Stimulated activated CD8-positive, alpha-beta memory T cell treated with anti-CD3 and anti-CD28 coated beads, Interleukin-4, amount 100 ng/mL, for 48 hours (primary cell): ENCODE data around the gene FGF14.

ENCODE experiments used
- DNase-seq: peaks from one replicate; pipeline ENCODE4 v3.0.0-alpha.2; 2020

Gene FGF14

GRCh38 chr13:102361113-102361512 is 40.7 kb downstream of the FGF14 start:
- no peak for DNase-seq

GRCh38 chr13:102359264-102359663 is 42.6 kb downstream of the FGF14 start:
- no peak for DNase-seq

- no peak for DNase-seq
Measured at GRCh38 chr13:102355251-102355650, 46.6 kb downstream of the FGF14 start.

- no peak for DNase-seq
Measured at GRCh38 chr13:102354011-102354410, 47.8 kb downstream of the FGF14 start.

GRCh38 chr13:102351521-102351920 is 50.3 kb downstream of the FGF14 start:
- no peak for DNase-seq

GRCh38 chr13:102347490-102347889 is 54.4 kb downstream of the FGF14 start:
- DNase-seq = no peak

GRCh38 chr13:102346769-102347168 is 55.1 kb downstream of the FGF14 start:
- DNase-seq = no peak

GRCh38 chr13:102344410-102344809 is 57.4 kb downstream of the FGF14 start:
- DNase-seq = no peak

- DNase-seq = no peak
Measured at GRCh38 chr13:102333320-102334198, 68.3 kb downstream of the FGF14 start.

- DNase-seq = no peak
Measured at GRCh38 chr13:102328909-102329308, 72.9 kb downstream of the FGF14 start.

GRCh38 chr13:102327119-102327617 is 74.7 kb downstream of the FGF14 start:
- no peak for DNase-seq

GRCh38 chr13:102326381-102327118 is 75.3 kb downstream of the FGF14 start:
- DNase-seq = no peak

- DNase-seq = no peak
Measured at GRCh38 chr13:102325321-102325720, 76.5 kb downstream of the FGF14 start.

GRCh38 chr13:102323505-102323904 is 78.3 kb downstream of the FGF14 start:
- no peak for DNase-seq

GRCh38 chr13:102323012-102323411 is 78.8 kb downstream of the FGF14 start:
- DNase-seq = no peak

- no peak for DNase-seq
Measured at GRCh38 chr13:102322211-102322610, 79.6 kb downstream of the FGF14 start.

- no peak for DNase-seq
Measured at GRCh38 chr13:102318233-102318632, 83.6 kb downstream of the FGF14 start.

- DNase-seq = no peak
Measured at GRCh38 chr13:102317593-102317992, 84.3 kb downstream of the FGF14 start.

- DNase-seq = no peak
Measured at GRCh38 chr13:102316732-102317131, 85.1 kb downstream of the FGF14 start.

- no peak for DNase-seq
Measured at GRCh38 chr13:102312841-102313240, 89.0 kb downstream of the FGF14 start.

- DNase-seq = no peak
Measured at GRCh38 chr13:102311901-102312300, 89.9 kb downstream of the FGF14 start.

GRCh38 chr13:102311419-102311796 is 90.4 kb downstream of the FGF14 start:
- DNase-seq = no peak

GRCh38 chr13:102310691-102311418 is 91.0 kb downstream of the FGF14 start:
- no peak for DNase-seq
